Activated T-helper 17 cell treated with anti-CD3 and anti-CD28 coated beads, Interleukin-2, amount 50 U/mL, for 72 hours (primary cell): ENCODE measurements around the gene DAB2IP. TPM values are rescaled to one million over a fixed set of nuclear protein-coding genes. Genes with fewer than 3 reads are reported as not detected.

Experiments used
- ATAC-seq: fragments of 150-1000 bp; cut with Tn5 transposase; replicated peaks from 2 replicates; pipeline ENCODE4 v1.10.0; 2021; ENCODE audit warnings: mild to moderate bottlenecking, moderate library complexity
- H3K27ac Mint-ChIP-seq: one replicate; pipeline ENCODE4 v1.8.0; 2022; ENCODE audit warnings: mixed read lengths
- H3K27me3 Mint-ChIP-seq: one replicate; pipeline ENCODE4 v1.8.0; 2022; ENCODE audit warnings: mixed read lengths
- H3K36me3 Mint-ChIP-seq: one replicate; pipeline ENCODE4 v1.8.0; 2022; ENCODE audit warnings: low read depth, mild to moderate bottlenecking, mixed read lengths
- H3K4me1 Mint-ChIP-seq: one replicate; pipeline ENCODE4 v1.8.0; 2022; ENCODE audit warnings: mixed read lengths
- H3K4me3 Mint-ChIP-seq: one replicate; pipeline ENCODE4 v1.8.0; 2022; ENCODE audit warnings: mild to moderate bottlenecking, mixed read lengths
- H3K9me3 Mint-ChIP-seq: one replicate; pipeline ENCODE4 v1.8.0; 2022; ENCODE audit warnings: mixed read lengths
- total RNA-seq, 2 donors: library from RNA; stranded (reverse); gene quantifications; one replicate each; pipeline ENCODE4 v1.2.3, GENCODE V29; 2022

Gene DAB2IP
- total RNA-seq, 2 donors from 2014 or later: 0.09 TPM; not detected in 1

- Mint-ChIP-seq H3K36me3 (no peaks in the 10 kb centered on the region), H3K9me3 (no peaks in the 10 kb centered on the region), H3K4me1 (no peaks in the 10 kb centered on the region), H3K27me3 (peaks cover 26% of the 10 kb centered on the region), H3K4me3 (no peak overlapping the region), H3K27ac (no peak overlapping the region)
- peak; percentile 63 for ATAC-seq
Measured at GRCh38 chr9:121698627-121699570, 47.5 kb downstream of the DAB2IP start.

DNA sequence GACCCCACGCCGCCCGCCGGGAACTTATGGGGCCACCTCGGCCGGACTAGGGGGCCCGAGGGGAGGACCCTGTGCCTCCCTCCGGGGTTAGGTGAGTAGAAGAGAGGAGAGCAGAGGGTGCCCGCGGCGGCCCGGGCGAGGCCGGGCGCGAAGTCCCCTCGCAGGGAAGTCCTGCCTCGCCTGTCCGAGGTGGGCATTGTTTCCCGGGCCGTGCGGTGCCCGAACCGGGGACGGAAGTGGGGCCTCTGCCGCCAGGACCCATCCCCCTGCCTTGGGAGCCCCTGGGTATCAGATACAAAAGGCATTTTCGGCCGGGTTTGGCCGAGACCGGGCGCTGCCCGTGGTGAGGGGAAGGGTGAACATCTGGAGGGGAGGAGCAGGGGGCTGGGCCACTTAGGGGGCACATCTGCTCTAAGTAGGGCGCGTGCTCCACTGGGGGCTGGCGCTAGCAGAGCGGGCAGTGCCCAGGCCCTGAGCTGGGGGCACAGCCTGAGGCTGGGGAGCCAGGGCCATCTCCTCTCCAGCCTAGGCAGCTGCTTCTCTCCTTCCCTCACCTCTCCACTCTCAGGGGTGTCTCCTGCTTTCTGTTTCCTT is 48.2 kb downstream of the DAB2IP start:
- peaks cover 26% of the 10 kb centered on the region for H3K27me3 Mint-ChIP-seq
- ATAC-seq: no peak
- H3K4me1 Mint-ChIP-seq: no peaks in the 10 kb centered on the region
- H3K4me3 Mint-ChIP-seq: no peak overlapping the region
- H3K9me3 Mint-ChIP-seq: no peaks in the 10 kb centered on the region
- no peak overlapping the region for H3K27ac Mint-ChIP-seq
- no peaks in the 10 kb centered on the region for H3K36me3 Mint-ChIP-seq

- no peak overlapping the region for H3K4me3 Mint-ChIP-seq
- peaks cover 26% of the 10 kb centered on the region for H3K27me3 Mint-ChIP-seq
Measured at GRCh38 chr9:121700165-121700831, 48.9 kb downstream of the DAB2IP start.

DNA sequence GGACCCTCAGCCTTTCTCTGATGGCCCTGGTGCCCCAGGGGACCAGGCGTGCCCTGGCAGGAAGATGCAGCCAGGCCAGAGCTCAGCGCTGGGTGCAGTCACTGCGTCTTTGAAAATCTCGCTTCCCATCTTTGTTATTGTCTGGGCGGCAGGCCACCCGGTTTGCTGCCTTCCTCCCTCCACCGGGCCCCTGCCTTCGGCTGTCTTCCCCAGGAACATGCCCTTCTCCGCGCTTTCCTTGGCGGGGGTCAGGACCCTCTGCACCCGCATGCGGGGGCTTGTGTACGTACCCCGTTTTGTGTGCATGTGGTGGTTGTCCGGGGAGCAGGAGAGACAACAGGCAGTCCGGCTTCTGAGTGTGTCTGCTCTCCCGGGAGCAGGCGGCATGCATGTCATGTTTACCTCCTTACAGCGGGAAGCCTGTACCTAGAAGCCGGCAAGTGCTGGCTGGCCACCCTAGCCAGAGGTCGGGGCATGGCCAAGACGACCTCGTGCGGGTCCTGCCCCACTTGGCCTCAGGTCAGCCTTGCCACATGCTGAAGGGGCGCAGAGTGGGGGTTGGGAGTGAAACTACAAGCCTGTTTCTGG is 49.5 kb downstream of the DAB2IP start:
- H3K9me3 Mint-ChIP-seq: no peaks in the 10 kb centered on the region
- H3K4me3 Mint-ChIP-seq: no peak overlapping the region
- H3K27ac Mint-ChIP-seq: no peak overlapping the region
- ATAC-seq: no peak
- H3K27me3 Mint-ChIP-seq: peaks cover 26% of the 10 kb centered on the region
- H3K4me1 Mint-ChIP-seq: no peaks in the 10 kb centered on the region
- no peaks in the 10 kb centered on the region for H3K36me3 Mint-ChIP-seq

More at GRCh38 chr9:121700165-121700831, 48.9 kb downstream of the DAB2IP start:
- H3K36me3 Mint-ChIP-seq: no peaks in the 10 kb centered on the region
- H3K4me1 Mint-ChIP-seq: no peaks in the 10 kb centered on the region
- ATAC-seq: no peak
- H3K27ac Mint-ChIP-seq: no peak overlapping the region
- no peaks in the 10 kb centered on the region for H3K9me3 Mint-ChIP-seq

DNA sequence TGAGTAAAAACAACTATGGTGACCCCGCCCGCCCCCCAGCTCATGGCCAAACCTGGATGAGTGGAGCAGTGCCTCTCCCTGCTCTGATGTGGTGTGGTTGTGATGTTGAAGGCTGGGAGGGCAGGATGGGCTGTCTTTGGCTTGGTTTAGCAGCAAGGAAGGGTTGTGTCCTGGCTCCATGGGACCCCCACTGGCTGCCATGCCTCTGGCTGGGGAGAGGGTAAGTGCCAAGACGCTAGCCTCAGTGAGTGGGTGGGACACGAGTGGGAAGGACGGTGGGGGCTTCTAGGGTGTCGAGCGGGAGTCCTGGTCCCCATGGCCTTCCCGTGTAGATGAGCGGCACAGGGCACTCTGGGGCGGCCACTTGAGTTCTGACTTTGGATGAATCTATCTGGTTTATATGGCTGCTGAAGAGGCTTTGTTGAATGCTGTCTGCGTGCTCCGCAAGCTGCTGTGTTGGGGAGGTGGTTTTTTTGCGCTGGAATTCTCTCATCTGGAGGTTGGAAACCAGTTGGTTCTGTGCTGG is 50.4 kb downstream of the DAB2IP start:
- Mint-ChIP-seq H3K4me3 (no peak overlapping the region), H3K4me1 (no peaks in the 10 kb centered on the region), H3K27ac (no peak overlapping the region), H3K36me3 (no peaks in the 10 kb centered on the region), H3K9me3 (no peaks in the 10 kb centered on the region), H3K27me3 (peaks cover 21% of the 10 kb centered on the region)
- no peak for ATAC-seq

- Mint-ChIP-seq H3K27ac (no peak overlapping the region), H3K4me1 (no peaks in the 10 kb centered on the region), H3K36me3 (no peaks in the 10 kb centered on the region), H3K4me3 (no peak overlapping the region), H3K27me3 (peaks cover 9% of the 10 kb centered on the region), H3K9me3 (no peaks in the 10 kb centered on the region)
- no peak for ATAC-seq
Measured at GRCh38 chr9:121703014-121703734, 51.7 kb downstream of the DAB2IP start.

- peaks cover 7% of the 10 kb centered on the region for H3K27me3 Mint-ChIP-seq
- H3K36me3 Mint-ChIP-seq: no peaks in the 10 kb centered on the region
- no peak for ATAC-seq
- no peak overlapping the region for H3K27ac Mint-ChIP-seq
- H3K4me1 Mint-ChIP-seq: no peaks in the 10 kb centered on the region
- no peak overlapping the region for H3K4me3 Mint-ChIP-seq
- H3K9me3 Mint-ChIP-seq: no peaks in the 10 kb centered on the region
Measured at GRCh38 chr9:121704281-121704680, 52.8 kb downstream of the DAB2IP start.

GRCh38 chr9:121706149-121706750 is 54.8 kb downstream of the DAB2IP start:
- H3K9me3 Mint-ChIP-seq: no peaks in the 10 kb centered on the region
- no peak for ATAC-seq

GRCh38 chr9:121707477-121708424 is 56.3 kb downstream of the DAB2IP start:
- Mint-ChIP-seq H3K27me3 (peaks cover 3% of the 10 kb centered on the region), H3K9me3 (no peaks in the 10 kb centered on the region), H3K4me3 (no peak overlapping the region), H3K27ac (no peak overlapping the region), H3K4me1 (no peaks in the 10 kb centered on the region), H3K36me3 (no peaks in the 10 kb centered on the region)
- ATAC-seq: peak; percentile 48

More at GRCh38 chr9:121706149-121706750, 54.8 kb downstream of the DAB2IP start:
- Mint-ChIP-seq H3K27ac (no peak overlapping the region), H3K36me3 (no peaks in the 10 kb centered on the region), H3K4me1 (no peaks in the 10 kb centered on the region), H3K4me3 (no peak overlapping the region), H3K27me3 (peaks cover 7% of the 10 kb centered on the region)

DNA sequence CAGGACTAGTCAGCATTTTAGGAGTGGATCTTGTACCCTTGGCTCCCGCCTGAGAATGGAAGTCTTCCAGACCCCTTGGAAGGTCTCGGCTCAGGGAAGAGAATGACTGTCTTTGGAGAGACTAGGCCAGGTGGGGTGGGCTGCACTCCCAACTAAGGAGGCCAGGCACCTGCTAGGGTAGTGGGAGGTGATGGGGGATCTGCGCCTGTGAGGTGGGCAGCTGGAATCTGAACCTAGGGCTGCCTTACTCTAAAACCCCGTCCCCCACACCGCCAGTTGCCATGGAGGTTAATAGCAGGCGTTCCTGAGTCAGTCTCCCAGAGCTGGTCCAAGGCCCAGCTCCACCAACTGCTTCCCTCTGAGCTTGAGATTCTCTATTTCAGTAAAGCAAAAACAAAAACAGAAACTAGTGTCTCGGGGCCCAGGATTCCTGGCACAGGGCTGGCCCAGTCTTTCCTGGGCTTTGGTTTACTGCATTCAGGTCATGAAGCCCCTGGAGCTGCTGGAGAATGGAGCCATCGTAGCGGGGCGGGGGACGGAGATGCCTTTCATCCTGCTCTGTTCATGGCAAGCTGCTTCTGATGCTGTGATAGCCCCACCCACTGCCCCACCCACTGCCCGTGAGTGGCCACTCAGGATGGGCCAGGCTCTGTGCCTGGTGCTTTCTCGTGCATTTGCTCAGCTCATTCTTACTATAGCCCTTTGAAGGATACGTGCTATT is 57.5 kb downstream of the DAB2IP start:
- H3K27ac Mint-ChIP-seq: no peak overlapping the region
- no peak overlapping the region for H3K4me3 Mint-ChIP-seq
- H3K27me3 Mint-ChIP-seq: no peaks in the 10 kb centered on the region

DNA sequence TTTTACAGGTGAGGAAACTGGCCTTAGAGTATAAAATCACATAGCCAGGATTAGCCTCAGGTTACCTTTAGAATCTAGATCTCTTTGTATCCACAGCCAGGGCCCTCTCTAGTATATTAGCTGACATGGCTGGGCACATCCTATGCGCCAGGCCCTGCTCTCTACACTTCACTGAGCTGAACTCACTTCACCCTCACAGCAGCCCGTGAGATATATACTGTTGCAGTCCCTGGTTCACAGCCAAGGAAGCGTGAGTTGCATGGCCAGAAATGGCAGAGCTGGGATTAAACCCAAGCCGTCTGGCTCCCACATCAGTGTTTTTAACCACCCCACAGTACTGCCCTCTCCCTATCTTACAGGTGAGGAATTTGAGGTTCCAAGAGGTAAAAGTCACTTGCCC is 58.4 kb downstream of the DAB2IP start:
- Mint-ChIP-seq H3K4me3 (no peak overlapping the region), H3K9me3 (no peaks in the 10 kb centered on the region), H3K27me3 (no peaks in the 10 kb centered on the region), H3K4me1 (no peaks in the 10 kb centered on the region), H3K36me3 (no peaks in the 10 kb centered on the region), H3K27ac (no peak overlapping the region)
- no peak for ATAC-seq

More for the DNA sequence above, 57.5 kb downstream of the DAB2IP start:
- no peaks in the 10 kb centered on the region for H3K4me1 Mint-ChIP-seq
- ATAC-seq: no peak
- H3K36me3 Mint-ChIP-seq: no peaks in the 10 kb centered on the region
- H3K9me3 Mint-ChIP-seq: no peaks in the 10 kb centered on the region

DNA sequence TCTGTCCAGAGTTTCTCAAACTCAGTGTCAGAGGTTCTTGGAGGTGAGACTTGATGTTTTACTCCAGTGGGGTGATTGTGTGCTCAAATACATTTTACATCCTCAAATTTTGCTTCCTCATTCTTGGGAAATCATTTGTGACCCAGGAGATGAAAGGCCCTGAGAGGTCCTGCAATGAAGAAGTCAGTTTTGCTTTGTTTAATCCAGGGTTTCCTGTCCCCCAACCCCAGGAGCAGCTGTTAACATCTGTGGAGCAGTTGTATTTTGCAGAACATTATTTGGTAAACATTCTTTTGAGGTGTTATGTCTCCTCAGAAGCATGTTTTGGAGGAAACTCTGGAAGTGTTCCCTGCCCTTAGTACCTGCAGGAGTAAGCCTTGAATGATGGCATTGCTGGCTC is 59.8 kb downstream of the DAB2IP start:
- Mint-ChIP-seq H3K4me3 (no peak overlapping the region), H3K36me3 (no peaks in the 10 kb centered on the region), H3K27ac (no peak overlapping the region), H3K4me1 (no peaks in the 10 kb centered on the region), H3K9me3 (no peaks in the 10 kb centered on the region), H3K27me3 (no peaks in the 10 kb centered on the region)
- ATAC-seq: no peak
